Body of pancreas (tissue), 4 donors: ENCODE data around the gene GRIK4. TPM values are rescaled to one million over a fixed set of nuclear protein-coding genes. Genes with fewer than 3 reads are reported as not detected.

Experiments used
- ATAC-seq: fragments of 150-250 bp; one replicate; pipeline ENCODE4 v1.9.1; 2016
- DNase-seq, 4 donors: peaks; one replicate each; pipeline ENCODE4 v3.0.0-alpha.2; 2019
- H3K27ac ChIP-seq, 4 donors: fragments of 200-600 bp; sonication (generic); 1 replicate in 3 of 4; 2 replicates in 1 of 4; pipeline versions ENCODE4 v1.5.1 to v1.6.1; 2016 to 2019; ENCODE audit warnings: mild to moderate bottlenecking in 1 of 4, mixed read lengths in 1 of 4, moderate library complexity in 1 of 4
- H3K27me3 ChIP-seq, 2 donors: fragments of 200-600 bp; sonication (generic); one replicate each; pipeline ENCODE4 v1.6.0; 2016; ENCODE audit warnings: mild to moderate bottlenecking in 1 of 2
- H3K36me3 ChIP-seq, 2 donors: fragments of 200-600 bp; sonication (generic); replicated peaks in 1 of 2; 2 replicates each; pipeline ENCODE4 v1.5.1; 2016; ENCODE audit warnings: low read depth in 2 of 2; ENCODE audit not compliant: insufficient read depth in 1 of 2
- H3K4me1 ChIP-seq: fragments of 200-600 bp; sonication (generic); one replicate; pipeline ENCODE4 v1.6.0; 2016
- H3K4me3 ChIP-seq, 2 donors: fragments of 200-600 bp; sonication (generic); 1 replicate in 1 of 2; 2 replicates in 1 of 2; pipeline ENCODE4 v1.5.1; 2016 to 2019
- H3K9me3 ChIP-seq, 3 donors: fragments of 200-600 bp; sonication (generic); 1 replicate in 2 of 3; 2 replicates in 1 of 3; pipeline ENCODE4 v1.5.1; 2016
- CTCF ChIP-seq, 7 experiments: fragments of 450-650 bp in 4 of 7; fragments of 200-600 bp in 3 of 7; sonication (generic) in 3 of 7; IDR thresholded peaks; one replicate each; pipeline ENCODE4 v1.5.1; 2016 to 2019; ENCODE audit warnings: antibody characterized with exemption in 7 of 7
- POLR2A ChIP-seq, 3 donors: fragments of 450-650 bp; IDR thresholded peaks; one replicate each; pipeline ENCODE4 v1.6.1; 2016; ENCODE audit warnings: antibody characterized with exemption in 3 of 3, mild to moderate bottlenecking in 2 of 3
- WGBS, 2 donors: methylation state at CpG; one replicate each; pipeline ENCODE4 v1.1.5; 2017; 5-methylcytosine and 5-hydroxymethylcytosine counted together
- intact Hi-C: fragments of 100-400 bp; cut with DNase I; formaldehyde crosslinking; loops from one replicate; pipeline ENCODE4 v1.15.1; 2023
- total RNA-seq, 2 donors: library from RNA; depleted of rRNA; stranded (reverse); fragments of >200 nt; gene quantifications; one replicate each; pipeline ENCODE4 v1.1.0, GENCODE V29; 2016

The GRIK4 gene
- total RNA-seq, 2 donors from 2014 or later: not detected

DNA sequence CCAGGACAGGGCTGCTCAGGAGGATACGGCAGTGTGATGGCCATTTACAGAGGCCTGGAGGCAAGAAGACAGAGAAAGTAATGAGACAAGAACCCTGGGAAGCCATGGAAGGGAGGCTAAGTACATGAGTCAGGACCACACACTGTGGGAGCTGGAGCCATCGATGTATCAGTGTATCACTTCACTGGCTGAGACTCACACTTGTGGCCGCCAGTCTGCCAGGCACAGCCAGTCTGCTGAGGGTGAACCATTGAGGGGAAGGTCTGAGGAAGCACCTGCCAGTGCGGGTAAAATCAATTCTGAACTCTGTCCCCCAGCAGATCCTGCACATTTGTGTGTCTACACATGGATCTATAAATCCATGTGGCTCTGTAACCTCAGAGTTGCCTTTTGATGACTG, 195.6 kb downstream of the GRIK4 start:
- 56 to 61% methylated on average over 3 to 4 of the region's 4 CpGs for WGBS, 2 donors
- no peak for TF ChIP-seq CTCF (IDR thresholded peaks at IDR 0.05)
- TF ChIP-seq POLR2A (IDR thresholded peaks at IDR 0.05): no peak
- DNase-seq (no peak), ATAC-seq (no peak)
- no peak overlapping the region for H3K4me3 ChIP-seq
- H3K4me1 ChIP-seq: no peaks in the 10 kb centered on the region
- H3K36me3 ChIP-seq: no peaks in the 10 kb centered on the region
- H3K27me3 ChIP-seq: no peaks in the 10 kb centered on the region
- intact Hi-C loops: no loop called here
- H3K9me3 ChIP-seq: peaks cover 0 to 16% (median 0%) of the 10 kb centered on the region in 3 donors
- no peak overlapping the region for H3K27ac ChIP-seq

DNA sequence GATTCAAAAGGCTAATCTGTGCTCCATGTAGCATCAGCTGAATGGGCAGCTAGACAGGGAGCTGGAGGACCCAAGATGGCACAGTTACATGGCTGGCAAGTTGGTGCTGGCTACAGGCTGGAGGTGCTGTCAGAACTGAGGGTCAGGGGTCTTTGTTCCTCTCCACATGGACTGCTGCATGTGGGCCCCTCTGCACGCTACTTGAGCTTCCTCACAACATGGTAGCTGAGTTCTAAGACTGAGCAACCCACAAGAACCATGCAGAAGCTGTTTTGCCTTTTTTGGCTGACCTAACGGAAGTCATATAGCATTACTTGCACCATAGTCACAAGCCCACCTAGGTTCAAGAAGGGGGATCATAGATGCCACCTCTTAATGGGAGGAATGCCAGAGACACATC, 196.1 kb downstream of the GRIK4 start:
- intact Hi-C loops: no loop called here
- ATAC-seq (no peak), DNase-seq (no peak)
- Histone ChIP-seq H3K36me3 (no peaks in the 10 kb centered on the region), H3K27ac (no peak overlapping the region), H3K4me3 (no peak overlapping the region), H3K27me3 (no peaks in the 10 kb centered on the region), H3K9me3 (peaks cover 0 to 16% (median 0%) of the 10 kb centered on the region in 3 donors), H3K4me1 (no peaks in the 10 kb centered on the region)
- no peak for TF ChIP-seq POLR2A (IDR thresholded peaks at IDR 0.05)
- TF ChIP-seq CTCF (IDR thresholded peaks at IDR 0.05): no peak
- WGBS, 2 donors: 76 to 79% methylated on average over 2 of the region's 2 CpGs

- Histone ChIP-seq H3K27me3 (no peaks in the 10 kb centered on the region), H3K4me3 (no peak overlapping the region), H3K36me3 (no peaks in the 10 kb centered on the region), H3K9me3 (peaks cover 0 to 16% (median 0%) of the 10 kb centered on the region in 3 donors), H3K27ac (no peak overlapping the region), H3K4me1 (no peaks in the 10 kb centered on the region)
- DNase-seq: no peak
- no peak for ATAC-seq
- no peak for TF ChIP-seq POLR2A (IDR thresholded peaks at IDR 0.05)
- TF ChIP-seq CTCF (IDR thresholded peaks at IDR 0.05): no peak
- intact Hi-C loops: no loop called here
- WGBS, 2 donors: 61 to 81% methylated on average over 10 to 11 of the region's 11 CpGs
Measured at GRCh38 chr11:120708511-120709183, 197.1 kb downstream of the GRIK4 start.

GRCh38 chr11:120709808-120710207, 198.3 kb downstream of the GRIK4 start:
- Histone ChIP-seq H3K36me3 (no peaks in the 10 kb centered on the region), H3K4me1 (no peaks in the 10 kb centered on the region), H3K27me3 (no peaks in the 10 kb centered on the region), H3K27ac (no peak overlapping the region), H3K9me3 (peaks cover 0 to 16% (median 0%) of the 10 kb centered on the region in 3 donors), H3K4me3 (no peak overlapping the region)
- intact Hi-C loops: no loop called here
- DNase-seq (no peak), ATAC-seq (no peak)
- TF ChIP-seq CTCF (IDR thresholded peaks at IDR 0.05) (no peak), POLR2A (IDR thresholded peaks at IDR 0.05) (no peak)
- WGBS, 2 donors: 60 to 70% methylated on average over 8 to 10 of the region's 10 CpGs
